Measurements from ENCODE around the gene RFC2.
"Not testable (repeated sequence)": the region's sequence is repeated elsewhere in the genome, so short reads cannot be mapped to it uniquely, and the experiment has no call there.

RFC2 gene

GRCh38 chr7:74246497-74246896 lies 7.7 kb downstream of the RFC2 start:
- no peak for DNase-seq

DNA sequence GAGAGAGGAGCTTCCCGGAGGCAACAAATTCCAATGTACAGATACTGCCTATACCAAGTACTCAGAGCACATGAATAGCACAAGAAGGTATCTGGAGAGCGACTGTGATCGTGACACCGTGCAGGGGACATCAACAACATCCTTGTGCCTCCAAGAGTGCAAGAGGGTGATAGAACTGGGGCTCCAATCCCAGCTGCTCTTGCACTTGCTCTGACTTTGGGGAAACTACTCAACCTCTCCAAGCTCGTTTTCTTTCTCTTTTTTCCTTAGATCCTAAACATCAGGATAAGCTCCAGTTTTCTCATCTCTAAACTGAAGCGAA lies 12.1 kb downstream of the RFC2 start:
- no peak for DNase-seq

DNA sequence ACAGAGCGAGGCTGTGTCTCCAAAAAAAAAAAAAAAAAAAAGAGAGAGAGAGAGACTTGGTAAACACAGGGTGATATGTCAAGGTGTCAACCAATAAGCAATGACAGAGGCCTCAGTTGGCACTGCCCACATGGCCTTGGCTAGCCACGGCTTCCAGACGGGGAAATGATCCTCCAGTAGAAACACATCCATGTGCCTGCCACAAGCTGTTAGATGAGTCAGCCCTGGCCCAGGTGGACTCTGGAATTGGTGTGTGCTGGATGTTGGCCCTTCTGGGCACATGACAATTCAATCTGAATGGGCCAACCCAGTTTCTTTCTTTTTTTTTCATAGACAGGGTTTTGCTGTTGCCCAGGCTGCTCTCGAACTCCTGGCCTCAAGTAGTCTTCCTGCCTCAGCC lies 13.7 kb downstream of the RFC2 start:
- DNase-seq: no peak

DNA sequence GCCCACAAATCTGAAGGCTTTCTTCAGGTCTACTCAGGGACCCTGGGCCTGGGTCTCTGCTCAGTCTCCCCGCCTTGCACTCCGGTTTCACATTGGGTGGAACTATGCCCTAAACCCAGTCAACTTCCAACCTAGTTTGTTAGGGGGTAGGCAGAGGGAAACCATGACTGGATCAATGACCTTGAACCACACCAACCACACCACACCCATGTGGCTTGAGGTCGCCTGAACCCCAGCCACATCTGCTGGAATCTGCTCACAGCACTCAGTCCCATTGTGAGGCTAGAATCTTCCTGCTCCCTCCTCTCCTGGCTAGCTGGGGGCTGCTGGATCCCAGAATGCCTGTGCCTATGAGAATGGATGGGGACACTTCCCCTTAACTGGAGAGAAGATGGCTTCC lies 17.9 kb downstream of the RFC2 start:
- no peak for DNase-seq

GRCh38 chr7:74235518-74236268 lies 18.5 kb downstream of the RFC2 start:
- no peak for DNase-seq

GRCh38 chr7:74233655-74234285 lies 20.4 kb downstream of the RFC2 start:
- no peak for DNase-seq

GRCh38 chr7:74231232-74231590 lies 23.0 kb downstream of the RFC2 start:
- no peak for DNase-seq

- no peak for DNase-seq
Observed at GRCh38 chr7:74230446-74231231, 23.6 kb downstream of the RFC2 start.

GRCh38 chr7:74228951-74229900 lies 25.0 kb downstream of the RFC2 start:
- no peak for DNase-seq

- DNase-seq: no peak
Observed at GRCh38 chr7:74226633-74227032, 27.6 kb downstream of the RFC2 start.

- no peak for DNase-seq
Observed at GRCh38 chr7:74225400-74225799, 28.8 kb downstream of the RFC2 start.

- DNase-seq: not testable (repeated sequence)
Observed at GRCh38 chr7:74224907-74225306, 29.3 kb downstream of the RFC2 start.

- DNase-seq: no peak
Observed at GRCh38 chr7:74224511-74224832, 29.7 kb downstream of the RFC2 start.

GRCh38 chr7:74223711-74224510 lies 30.3 kb downstream of the RFC2 start:
- no peak for DNase-seq

- DNase-seq: no peak
Observed at GRCh38 chr7:74222851-74223710, 31.1 kb downstream of the RFC2 start.

GRCh38 chr7:74221713-74222112 lies 32.5 kb downstream of the RFC2 start:
- no peak for DNase-seq

DNA sequence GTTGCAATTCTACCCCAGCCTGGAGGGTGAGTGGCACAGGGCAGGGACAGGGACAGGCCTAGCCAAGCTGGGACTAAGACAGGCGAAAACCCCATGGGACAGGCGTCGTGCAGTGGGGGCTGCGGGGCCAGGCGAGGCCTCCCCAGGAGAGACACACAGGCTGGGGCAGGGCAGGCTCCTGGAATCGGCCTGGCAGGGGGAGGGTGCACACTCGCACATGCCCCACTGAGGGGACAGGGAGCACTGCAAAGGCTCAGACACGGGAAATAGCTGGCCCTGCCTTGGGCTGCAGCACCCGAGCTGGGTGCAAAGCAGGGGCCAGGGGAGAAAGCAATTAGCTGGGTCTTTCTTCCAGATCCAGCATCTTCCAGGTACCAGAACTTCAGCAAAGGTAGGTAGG lies 34.0 kb downstream of the RFC2 start:
- no peak for DNase-seq

DNA sequence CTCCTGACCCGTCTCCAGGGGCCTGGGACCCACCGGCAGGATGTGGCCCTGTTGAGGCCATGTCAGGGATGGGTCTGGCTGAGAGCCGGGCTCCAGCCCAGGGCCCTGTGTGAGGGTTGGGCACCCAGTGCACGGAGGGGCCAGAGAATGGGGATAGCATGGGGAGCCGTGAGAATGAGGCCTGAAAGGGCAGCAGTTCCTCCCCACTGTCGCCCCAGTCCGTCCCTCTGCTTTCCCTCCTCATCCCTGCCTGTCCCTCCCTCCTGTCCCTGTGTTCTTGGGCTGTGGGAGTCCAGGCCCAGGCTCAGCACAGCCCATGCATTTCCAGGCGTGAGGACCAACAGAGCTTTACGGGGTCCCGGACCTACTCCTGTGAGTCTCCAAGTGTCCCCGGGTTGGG lies 34.8 kb downstream of the RFC2 start:
- DNase-seq: no peak

DNA sequence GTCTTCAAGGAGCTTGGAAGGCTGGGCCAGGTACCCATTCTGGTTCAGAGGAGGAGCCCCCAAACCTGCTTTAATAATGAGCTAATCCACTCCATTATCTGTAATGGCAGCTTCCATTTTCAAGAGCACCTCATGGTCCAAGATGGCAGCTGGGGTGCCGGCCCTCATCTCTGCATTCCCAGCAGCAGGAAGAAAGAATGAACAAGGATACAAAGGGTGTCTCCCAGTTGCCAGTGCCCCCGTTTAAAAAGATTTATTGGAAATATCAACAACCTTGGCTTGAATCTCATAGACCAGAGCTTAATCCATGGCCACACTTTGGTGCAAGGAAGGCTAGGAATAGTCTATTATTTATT lies 35.9 kb downstream of the RFC2 start:
- DNase-seq: no peak

DNA sequence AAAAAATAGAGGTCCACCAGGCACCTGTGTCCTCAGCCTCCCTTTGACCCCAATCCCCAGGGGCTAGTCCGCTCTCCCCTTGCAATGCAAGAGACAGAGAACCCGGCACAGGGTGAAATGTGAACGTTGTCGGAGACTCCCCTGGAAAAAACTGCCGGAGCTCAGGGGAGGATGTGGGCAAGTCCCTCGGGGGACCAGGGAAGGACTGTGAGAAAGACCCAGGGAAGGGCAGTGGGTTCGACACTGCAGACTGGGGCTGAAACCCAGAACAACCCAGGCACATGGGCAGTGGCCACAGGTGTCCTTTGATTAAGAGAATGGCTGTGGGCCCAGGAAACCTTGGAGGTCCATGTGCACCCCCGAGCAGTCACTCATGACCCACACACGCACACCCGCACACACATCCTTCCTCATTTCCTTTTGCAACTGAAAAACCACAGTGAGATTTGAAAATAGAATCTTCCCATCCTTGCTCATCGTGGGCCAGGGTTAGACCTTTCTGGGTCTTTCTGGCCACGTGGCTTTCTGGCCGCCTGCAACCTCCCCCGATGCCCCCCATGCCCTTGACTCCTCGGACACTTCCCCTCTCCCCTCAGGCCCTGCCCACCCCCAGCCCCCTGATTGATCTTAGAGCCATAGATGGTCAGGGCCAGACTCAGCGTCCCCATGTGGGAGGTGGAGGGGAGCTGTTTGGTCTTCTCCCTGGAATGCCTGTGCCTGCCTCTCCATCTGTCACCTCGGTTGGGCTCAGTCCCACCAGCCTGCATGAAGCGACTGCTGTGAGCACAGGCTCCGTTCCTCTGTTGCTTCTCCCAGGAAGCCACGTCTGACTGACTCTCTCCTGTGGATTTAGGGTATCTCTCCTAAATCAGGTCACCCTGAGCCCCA lies 36.5 kb downstream of the RFC2 start:
- DNase-seq: no peak

Measured in stimulated activated naive CD4-positive, alpha-beta T cell (primary cell).